H9 (cell line): ENCODE results near the gene MCRIP2. TPM values are rescaled to one million over a fixed set of nuclear protein-coding genes. Genes with fewer than 3 reads are reported as not detected.

Source experiments
- DNase-seq: peaks from one replicate; pipeline ENCODE4 v3.0.0-alpha.2; 2017
- H2AFZ ChIP-seq: one replicate; pipeline ENCODE4 v1.6.1; 2013; ENCODE audit warnings: mild to moderate bottlenecking, low read length, control low read depth, moderate library complexity
- H2AK5ac ChIP-seq: 2 replicates; pipeline ENCODE4 v1.6.1; 2013; ENCODE audit warnings: low read length, control low read depth, mixed read lengths; ENCODE audit not compliant: insufficient read length
- H2BK120ac ChIP-seq: one replicate; pipeline ENCODE4 v1.6.1; 2013; ENCODE audit warnings: low read depth, mild to moderate bottlenecking, low read length, control low read depth, inconsistent platforms; ENCODE audit not compliant: poor library complexity, severe bottlenecking
- H2BK12ac ChIP-seq: 2 replicates; pipeline ENCODE4 v1.6.1; 2013; ENCODE audit warnings: low read length, control low read depth, mixed read lengths, low read depth; ENCODE audit not compliant: insufficient read length
- H2BK15ac ChIP-seq: 2 replicates; pipeline ENCODE4 v1.6.1; 2013; ENCODE audit warnings: low read depth, low read length, control low read depth
- H2BK20ac ChIP-seq: one replicate; pipeline ENCODE4 v1.6.1; 2013; ENCODE audit warnings: low read depth, mild to moderate bottlenecking, low read length, control low read depth, inconsistent platforms; ENCODE audit not compliant: poor library complexity, severe bottlenecking
- H2BK5ac ChIP-seq: 2 replicates; pipeline ENCODE4 v1.6.1; 2013; ENCODE audit warnings: low read length, control low read depth, mixed read lengths; ENCODE audit not compliant: insufficient read length
- H3K14ac ChIP-seq: 2 replicates; pipeline ENCODE4 v1.6.1; 2013; ENCODE audit warnings: low read length, control low read depth; ENCODE audit not compliant: insufficient read depth
- H3K18ac ChIP-seq: 2 replicates; pipeline ENCODE4 v1.6.1; 2013; ENCODE audit warnings: low read depth, mild to moderate bottlenecking, mixed read lengths, low read length, control low read depth; ENCODE audit not compliant: insufficient read length
- H3K23ac ChIP-seq: 2 replicates; pipeline ENCODE4 v1.6.1; 2013; ENCODE audit warnings: low read length, control low read depth, mixed read lengths, low read depth; ENCODE audit not compliant: insufficient read length
- H3K23me2 ChIP-seq: 2 replicates; pipeline ENCODE4 v1.6.1; 2013; ENCODE audit warnings: low read depth, mild to moderate bottlenecking, mixed read lengths, low read length, control low read depth; ENCODE audit not compliant: insufficient read length, poor library complexity, severe bottlenecking
- H3K27ac ChIP-seq: 2 replicates; pipeline ENCODE4 v1.5.1; 2013; ENCODE audit warnings: low read length, control low read depth, mixed read lengths, low read depth; ENCODE audit not compliant: insufficient read length
- H3K27me3 ChIP-seq: 2 replicates; pipeline ENCODE4 v1.6.1; 2013; ENCODE audit warnings: low read length, control low read depth, inconsistent platforms; ENCODE audit not compliant: insufficient read depth
- H3K4ac ChIP-seq: 2 replicates; pipeline ENCODE4 v1.6.1; 2013; ENCODE audit warnings: low read depth, mild to moderate bottlenecking, control low read depth, inconsistent platforms, low read length, moderate library complexity
- H3K4me1 ChIP-seq: 2 replicates; pipeline ENCODE4 v1.6.1; 2013; ENCODE audit warnings: low read length, control low read depth, inconsistent platforms; ENCODE audit not compliant: insufficient read depth
- H3K4me2 ChIP-seq: 2 replicates; pipeline ENCODE4 v1.6.1; 2013; ENCODE audit warnings: low read length, control low read depth, mixed read lengths; ENCODE audit not compliant: insufficient read length, insufficient read depth
- H3K56ac ChIP-seq: 2 replicates; pipeline ENCODE4 v1.6.1; 2013; ENCODE audit warnings: low read depth, mild to moderate bottlenecking, mixed read lengths, low read length, control low read depth; ENCODE audit not compliant: insufficient read length
- H3K79me1 ChIP-seq: 2 replicates; pipeline ENCODE4 v1.6.1; 2013; ENCODE audit warnings: low read depth, mild to moderate bottlenecking, moderate library complexity, low read length, control low read depth, inconsistent platforms; ENCODE audit not compliant: insufficient read depth, poor library complexity, severe bottlenecking
- H3K79me2 ChIP-seq: 2 replicates; pipeline ENCODE4 v1.6.1; 2013; ENCODE audit warnings: low read length, control low read depth, inconsistent platforms; ENCODE audit not compliant: insufficient read depth
- H3K9ac ChIP-seq: 2 replicates; pipeline ENCODE4 v1.6.1; 2013; ENCODE audit warnings: low read length, control low read depth, mixed read lengths; ENCODE audit not compliant: insufficient read length; ENCODE audit errors: extremely low read depth
- H3K9me3 ChIP-seq: one replicate; pipeline ENCODE4 v1.6.1; 2013; ENCODE audit warnings: low read depth, low read length, inconsistent platforms; ENCODE audit not compliant: control insufficient read depth
- H3T11ph ChIP-seq: one replicate; pipeline ENCODE4 v1.6.1; 2013; ENCODE audit warnings: mild to moderate bottlenecking, low read length, control low read depth, inconsistent platforms
- H4K20me1 ChIP-seq: one replicate; pipeline ENCODE4 v1.6.1; 2013; ENCODE audit not compliant: control insufficient read depth, insufficient read length, insufficient read depth
- H4K5ac ChIP-seq: 2 replicates; pipeline ENCODE4 v1.6.1; 2013; ENCODE audit warnings: low read depth, mild to moderate bottlenecking, mixed read lengths, low read length, control low read depth; ENCODE audit not compliant: insufficient read length
- H4K8ac ChIP-seq: replicated peaks from 2 replicates; pipeline ENCODE4 v1.6.1; 2013; ENCODE audit warnings: low read length, control low read depth, mixed read lengths, low read depth; ENCODE audit not compliant: insufficient read length
- H4K91ac ChIP-seq: 2 replicates; pipeline ENCODE4 v1.6.1; 2013; ENCODE audit warnings: low read depth, mild to moderate bottlenecking, moderate library complexity, mixed read lengths, low read length, control low read depth; ENCODE audit not compliant: insufficient read length
- H3K27ac Mint-ChIP-seq, 3 experiments: 2 replicates in 2 of 3; 3 replicates in 1 of 3; pipeline ENCODE4 v1.8.0; 2020 to 2021; ENCODE audit warnings: mixed read lengths in 3 of 3, mild to moderate bottlenecking in 1 of 3, moderate library complexity in 1 of 3
- H3K27me3 Mint-ChIP-seq: 2 replicates; pipeline ENCODE4 v1.8.0; 2021; ENCODE audit warnings: low read depth, mild to moderate bottlenecking, moderate library complexity, mixed read lengths
- H3K36me3 Mint-ChIP-seq, 3 experiments: 2 replicates in 2 of 3; 3 replicates in 1 of 3; pipeline ENCODE4 v1.8.0; 2020 to 2021; ENCODE audit warnings: low read depth in 3 of 3, mixed read lengths in 3 of 3; ENCODE audit not compliant: insufficient read depth in 1 of 3
- H3K4me1 Mint-ChIP-seq, 2 experiments: 2 replicates each; pipeline ENCODE4 v1.8.0; 2020; ENCODE audit warnings: mixed read lengths in 2 of 2
- H3K4me3 Mint-ChIP-seq, 2 experiments: 2 replicates in 1 of 2; 3 replicates in 1 of 2; pipeline ENCODE4 v1.8.0; 2020 to 2021; ENCODE audit warnings: mild to moderate bottlenecking in 2 of 2, mixed read lengths in 2 of 2, moderate library complexity in 1 of 2
- H3K9me3 Mint-ChIP-seq, 2 experiments: 2 replicates in 1 of 2; 3 replicates in 1 of 2; pipeline ENCODE4 v1.8.0; 2020; ENCODE audit warnings: mild to moderate bottlenecking in 2 of 2, mixed read lengths in 2 of 2, moderate library complexity in 1 of 2
- CTCF ChIP-seq: fragments of 200-600 bp; sonication (generic); conservative IDR thresholded peaks from 3 replicates; pipeline ENCODE4 v1.8.0; 2021; ENCODE audit warnings: antibody characterized with exemption, mild to moderate bottlenecking
- WGBS: extraction: QIAGEN DNeasy Blood & Tissue Kit; methylation state at CpG from one replicate; pipeline ENCODE4 v1.1.7; 2013; ENCODE audit warnings: missing lambda C conversion rate, low lambda C conversion rate, mixed read lengths; ENCODE audit not compliant: insufficient read length; ENCODE audit errors: extremely low coverage; 5-methylcytosine and 5-hydroxymethylcytosine counted together
- total RNA-seq: library from RNA; stranded (reverse); gene quantifications from 2 replicates; pipeline ENCODE4 v1.2.1, GENCODE V29; 2021

MCRIP2 gene
- total RNA-seq, 1 experiment from 2014 or later, result 52.5 TPM

- Histone ChIP-seq H4K5ac (no peak overlapping the region), H3K56ac (no peak overlapping the region), H3K18ac (no peak overlapping the region), H3K14ac (no peak overlapping the region), H4K20me1 (no peaks in the 10 kb centered on the region), H3K27ac (no peak overlapping the region), H2BK20ac (no peak overlapping the region), H3K4me2 (no peak overlapping the region), H4K8ac (no peak overlapping the region), H2AFZ (no peak overlapping the region), H2BK12ac (no peak overlapping the region), H3K23ac (no peak overlapping the region), H3K9ac (no peak overlapping the region), H4K91ac (no peak overlapping the region), H2BK15ac (no peak overlapping the region), H3K23me2 (peaks cover 15% of the 10 kb centered on the region), H2BK120ac (no peak overlapping the region), H3K79me1 (no peaks in the 10 kb centered on the region), H3K9me3 (no peaks in the 10 kb centered on the region), H2BK5ac (no peak overlapping the region), H3T11ph (no peak overlapping the region), H3K27me3 (no peaks in the 10 kb centered on the region), H3K4me1 (no peaks in the 10 kb centered on the region; the same call in 1 of the 2 replicates), H3K4ac (no peak overlapping the region), H3K79me2 (peaks cover 2% of the 10 kb centered on the region; the same call in 1 of the 2 replicates), H2AK5ac (no peak overlapping the region)
- TF ChIP-seq CTCF, result no peak
- H3K27ac Mint-ChIP-seq, result no peak overlapping the region
- no peak for DNase-seq
- H3K36me3 Mint-ChIP-seq, result peaks cover 0 to 6% (median 1%) of the 10 kb centered on the region in 3 experiments; a peak in 4 of 7 replicates
- peaks cover 16 to 34% of the 10 kb centered on the region in 2 experiments for H3K4me1 Mint-ChIP-seq
- H3K27me3 Mint-ChIP-seq, result peaks cover 2% of the 10 kb centered on the region; the same call in 1 of the 2 replicates
- WGBS, result no CpG with 5 or more reads among the region's 22 CpGs
- peaks cover 3% of the 10 kb centered on the region in 2 experiments; a peak in 2 of 5 replicates for H3K9me3 Mint-ChIP-seq
- H3K4me3 Mint-ChIP-seq, result peak overlapping the region; percentile 63 to 82; a peak in 2 of 5 replicates
Observed at GRCh38 chr16:634051-634670, 7.5 kb upstream of the MCRIP2 start.
